NCI-H2196 (cell line): ENCODE results near the gene EPB41.

Experiments
- DNase-seq: peaks from one replicate; lab custom pipeline; 2025; ENCODE audit not compliant: unreplicated experiment; lab: John Stamatoyannopoulos, UW

Gene EPB41

GRCh38 chr1:29162025-29162424 is 247.7 kb downstream of the EPB41 start:
- DNase-seq, result no peak

GRCh38 chr1:29162476-29163138 is 248.2 kb downstream of the EPB41 start:
- no peak for DNase-seq

- DNase-seq, result no peak
Measured at GRCh38 chr1:29164588-29164987, 250.2 kb downstream of the EPB41 start.

GRCh38 chr1:29166291-29166878 is 252.0 kb downstream of the EPB41 start:
- no peak for DNase-seq

GRCh38 chr1:29167904-29168303 is 253.5 kb downstream of the EPB41 start:
- DNase-seq, result no peak
